Pulmonary artery endothelial cell (primary cell): ENCODE data around the gene CCNT1. TPM values are rescaled to one million over a fixed set of nuclear protein-coding genes. Genes with fewer than 3 reads are reported as not detected.
"Not testable (repeated sequence)": the region's sequence is repeated elsewhere in the genome, so short reads cannot be mapped to it uniquely, and the experiment has no call there.

ENCODE experiments used
- DNase-seq: peaks from one replicate; pipeline ENCODE4 v3.0.0-alpha.2; 2011; ENCODE audit warnings: low read depth, low spot score
- total RNA-seq: library from RNA; depleted of rRNA; stranded (reverse); fragments of >200 nt; gene quantifications from 2 replicates; pipeline ENCODE4 v1.2.3, GENCODE V29; 2014

The CCNT1 gene
- total RNA-seq, 1 donor from 2014 or later = 20.5 TPM

DNA sequence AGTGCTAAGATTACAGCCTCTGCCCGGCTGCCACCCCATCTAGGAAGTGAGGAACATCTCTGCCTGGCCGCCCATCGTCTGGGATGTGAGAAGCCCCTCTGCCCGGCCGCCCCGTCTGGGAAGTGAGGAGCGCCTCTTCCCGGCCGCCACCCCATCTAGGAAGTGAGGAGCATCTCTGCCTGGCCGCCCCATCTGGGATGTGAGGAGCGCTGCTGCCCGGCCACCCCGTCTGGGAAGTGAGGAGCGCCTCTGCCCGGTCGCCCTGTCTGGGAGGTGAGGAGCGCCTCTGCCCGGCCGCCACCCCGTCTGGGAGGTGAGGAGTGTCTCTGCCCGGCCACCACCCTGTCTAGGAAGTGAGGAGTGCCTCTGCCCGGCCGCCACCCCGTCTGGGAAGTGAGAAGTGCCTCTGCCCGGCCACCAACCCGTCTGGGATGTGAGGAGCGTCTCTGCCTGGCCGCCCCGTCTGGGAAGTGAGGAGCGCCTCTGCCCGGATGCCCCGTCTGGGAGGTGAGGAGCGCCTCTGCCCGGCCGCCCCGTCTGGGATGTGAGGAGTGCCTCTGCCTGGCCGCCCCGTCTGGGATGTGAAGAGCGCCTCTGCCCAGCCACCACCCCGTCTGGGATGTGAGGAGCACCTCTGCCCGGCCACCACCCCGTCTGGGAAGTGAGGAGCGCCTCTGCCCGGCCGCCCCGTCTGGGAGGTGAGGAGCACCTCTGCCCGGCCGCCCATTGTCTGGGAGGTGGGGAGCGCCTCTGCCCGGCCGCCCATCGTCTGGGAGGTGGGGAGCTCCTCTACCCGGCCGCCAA is 74.6 kb downstream of the CCNT1 start:
- not testable (repeated sequence) for DNase-seq

DNA sequence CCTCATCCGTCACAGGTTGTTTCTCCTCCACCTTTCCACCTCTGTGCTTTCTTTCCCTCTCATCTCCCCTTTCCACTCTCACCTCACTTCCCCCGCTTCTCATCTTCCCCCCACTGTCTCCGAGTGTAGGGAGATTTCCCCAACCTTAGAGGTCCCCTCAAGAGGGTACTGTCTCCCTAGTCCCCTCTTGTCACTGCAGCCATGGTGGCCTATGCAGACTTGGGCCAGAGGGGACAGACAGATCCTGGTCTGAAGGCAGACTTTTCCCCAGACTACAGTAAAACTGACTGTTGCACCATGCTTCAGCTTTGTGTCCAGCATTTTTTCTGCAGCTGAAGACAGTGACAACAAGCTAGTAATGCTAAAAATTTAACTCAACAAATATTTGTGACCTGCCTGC is 75.7 kb downstream of the CCNT1 start:
- no peak for DNase-seq

DNA sequence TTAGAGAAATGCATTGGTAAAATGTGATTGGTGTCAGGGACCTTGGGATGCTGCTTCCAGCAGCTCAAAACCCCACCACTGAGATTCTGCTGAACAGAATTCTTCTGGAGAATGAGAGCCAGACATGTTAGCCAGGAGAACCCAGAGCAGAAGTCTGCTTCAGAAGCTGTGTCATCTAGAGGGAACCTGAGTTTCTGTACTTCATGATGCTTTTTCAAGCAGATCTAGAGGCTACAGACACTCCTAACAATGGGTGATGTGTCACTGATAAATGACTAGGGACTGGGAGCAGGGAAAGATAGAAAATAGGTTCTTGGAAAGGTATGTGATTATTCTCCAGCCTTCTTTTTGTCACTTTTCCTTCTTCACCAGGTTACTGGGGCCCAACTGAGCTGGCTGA is 76.1 kb downstream of the CCNT1 start:
- no peak for DNase-seq

Other genes with a start within 250 kb of the CCNT1 start
- 0.11 TPM in 1 of 2 replicates, not detected in the other for gene ANP32D, start 244.1 kb downstream of the CCNT1 start, total RNA-seq
- gene C12orf54, start 234.2 kb downstream of the CCNT1 start, total RNA-seq = not detected in 2 replicates
- not detected in 2 replicates for gene OR8S1, start 191.1 kb downstream of the CCNT1 start, total RNA-seq
- gene LALBA, start 146.7 kb downstream of the CCNT1 start, total RNA-seq = not detected in 2 replicates
- 34.8 and 61.3 TPM in 2 replicates for gene KANSL2, start 34.5 kb downstream of the CCNT1 start, total RNA-seq
- 34.2 and 40.6 TPM in 2 replicates for gene ADCY6, start 72.4 kb upstream of the CCNT1 start, total RNA-seq
- 18.7 and 20.9 TPM in 2 replicates for gene CACNB3, start 101.8 kb upstream of the CCNT1 start, total RNA-seq
- 79.2 and 140 TPM in 2 replicates for gene DDX23, start 135.5 kb upstream of the CCNT1 start, total RNA-seq
- gene RND1, start 149.2 kb upstream of the CCNT1 start, total RNA-seq = 1.4 and 3.7 TPM in 2 replicates
- 20.6 and 23.0 TPM in 2 replicates for gene FKBP11, start 208.8 kb upstream of the CCNT1 start, total RNA-seq
- 46.8 and 56.2 TPM in 2 replicates for gene ARF3, start 240.8 kb upstream of the CCNT1 start, total RNA-seq